Inflammatory macrophage treated with lipopolysaccharide for 4 hours (primary cell): ENCODE data around the gene KIF1A.
"Not testable (repeated sequence)": the region's sequence is repeated elsewhere in the genome, so short reads cannot be mapped to it uniquely, and the experiment has no call there.

ENCODE experiments used
- DNase-seq: peaks from one replicate; pipeline ENCODE4 v3.0.0-alpha.2; 2020

KIF1A gene

DNA sequence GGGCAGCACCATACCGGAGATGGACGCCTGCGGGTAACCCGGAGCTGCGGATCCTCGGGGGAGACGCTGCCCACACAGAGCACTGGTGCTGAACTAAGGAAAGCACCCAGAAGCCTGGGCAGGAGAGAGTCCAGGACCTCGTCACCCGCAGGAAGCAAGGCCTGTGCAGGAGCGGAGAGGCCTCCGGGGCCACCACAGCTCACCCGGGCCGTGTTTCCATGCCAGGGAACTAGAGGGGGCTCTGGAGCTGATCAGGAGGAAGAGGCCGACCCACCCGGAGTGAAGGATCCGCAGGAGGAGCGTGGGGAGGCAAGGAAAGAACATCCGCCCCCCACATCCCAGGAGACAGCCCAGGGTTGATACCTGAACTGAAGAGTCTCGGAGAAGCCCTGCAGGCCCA, 141.1 kb downstream of the KIF1A start:
- not testable (repeated sequence) for DNase-seq

DNA sequence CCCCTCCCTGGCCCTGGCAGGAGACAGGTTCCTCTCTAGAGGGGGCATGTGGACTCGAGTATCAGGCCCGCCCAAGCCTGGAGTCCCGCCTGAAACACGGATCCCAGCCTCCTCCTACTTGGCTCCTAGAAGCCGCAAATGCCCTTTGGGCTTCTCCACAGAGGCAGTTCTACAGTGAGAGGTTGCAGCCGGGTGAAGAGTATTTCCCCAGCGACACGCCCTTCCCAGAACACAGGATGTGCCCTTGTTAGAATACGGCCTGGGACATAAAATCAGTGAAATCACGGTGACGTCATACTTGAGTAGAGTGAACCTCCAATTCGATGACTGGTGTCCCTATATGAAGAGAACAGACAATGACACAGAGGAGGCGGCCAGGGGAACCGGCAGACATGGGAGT, 142.0 kb downstream of the KIF1A start:
- not testable (repeated sequence) for DNase-seq

DNA sequence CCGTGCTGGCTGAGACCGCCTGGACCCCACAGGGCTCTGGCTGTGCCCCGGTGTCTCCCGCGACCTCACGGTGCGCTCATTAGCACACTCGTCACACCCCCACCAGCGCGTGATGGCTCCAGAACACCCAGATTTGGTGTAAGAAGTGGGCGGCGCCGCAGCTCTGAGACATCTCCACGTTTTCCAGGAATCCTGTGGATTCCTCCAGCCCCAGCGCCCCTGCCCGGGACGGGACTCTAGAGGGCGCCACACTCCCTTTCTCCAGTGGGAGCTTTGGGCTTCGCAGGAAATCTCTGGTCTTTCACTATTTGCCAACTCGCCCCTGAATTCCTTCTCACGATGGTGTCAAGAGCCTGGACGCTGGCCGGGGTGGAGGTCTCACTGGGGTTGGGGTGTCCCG, 144.7 kb downstream of the KIF1A start:
- DNase-seq, result not testable (repeated sequence)

DNA sequence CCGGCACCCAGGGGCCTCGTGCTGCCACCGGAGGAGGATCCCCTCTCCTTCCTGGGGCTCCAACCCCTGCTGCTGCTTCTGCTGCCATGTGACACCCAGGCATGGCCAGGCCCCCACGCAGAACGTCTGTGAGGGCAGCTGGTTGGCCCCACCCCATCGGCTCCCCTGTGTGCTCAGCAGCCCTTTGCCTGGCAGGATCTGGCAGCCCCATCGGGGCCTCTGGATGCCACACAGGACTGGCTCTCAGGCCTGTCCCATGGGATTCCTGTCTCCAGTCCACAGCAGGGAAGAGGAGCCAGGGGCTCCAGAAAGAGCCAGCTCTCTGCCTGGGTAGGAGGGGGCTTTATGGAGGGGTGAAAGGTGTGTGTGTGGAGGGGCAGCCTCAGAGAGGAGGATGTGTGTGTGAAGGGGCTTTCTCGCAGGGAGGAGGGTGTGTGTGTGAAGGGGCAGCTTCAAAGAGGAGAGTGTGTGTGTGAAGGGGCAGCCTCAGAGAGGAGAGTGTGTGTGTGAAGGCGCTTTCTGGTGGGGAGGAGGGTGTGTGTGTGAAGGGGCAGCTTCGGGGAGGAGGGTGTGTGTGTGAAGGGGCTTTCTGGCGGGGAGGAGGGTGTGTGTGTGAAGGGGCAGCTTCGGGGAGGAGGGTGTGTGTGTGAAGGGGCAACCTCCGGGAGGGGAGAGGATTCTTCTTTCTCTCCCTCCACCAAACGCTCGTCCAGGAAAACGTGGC, 145.4 kb downstream of the KIF1A start:
- DNase-seq, result not testable (repeated sequence)

DNA sequence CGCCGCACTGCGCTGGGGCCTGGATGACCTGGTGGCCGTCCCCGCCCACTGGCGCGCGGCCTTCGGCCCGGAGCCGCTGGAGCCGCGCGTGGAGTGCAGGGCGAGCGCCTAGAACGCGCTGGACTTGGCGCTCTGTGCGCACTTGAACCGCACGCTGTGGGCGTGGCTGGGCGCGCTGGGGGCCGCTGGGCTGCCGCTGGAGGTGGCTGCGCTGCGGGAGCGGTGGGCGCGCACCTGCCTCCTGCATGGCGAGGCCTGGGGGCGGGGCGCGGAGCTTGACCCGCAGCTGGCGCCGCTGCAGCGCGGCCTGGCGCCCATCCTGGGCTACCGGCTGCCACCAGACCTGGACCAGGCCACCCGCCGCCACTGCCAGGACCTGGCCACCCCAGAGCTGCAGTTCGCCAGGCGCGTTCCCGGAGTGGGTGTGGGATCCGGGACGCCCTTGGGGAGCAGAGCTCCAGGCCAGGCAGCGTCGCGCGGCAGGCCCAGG, 147.3 kb downstream of the KIF1A start:
- no peak for DNase-seq

DNA sequence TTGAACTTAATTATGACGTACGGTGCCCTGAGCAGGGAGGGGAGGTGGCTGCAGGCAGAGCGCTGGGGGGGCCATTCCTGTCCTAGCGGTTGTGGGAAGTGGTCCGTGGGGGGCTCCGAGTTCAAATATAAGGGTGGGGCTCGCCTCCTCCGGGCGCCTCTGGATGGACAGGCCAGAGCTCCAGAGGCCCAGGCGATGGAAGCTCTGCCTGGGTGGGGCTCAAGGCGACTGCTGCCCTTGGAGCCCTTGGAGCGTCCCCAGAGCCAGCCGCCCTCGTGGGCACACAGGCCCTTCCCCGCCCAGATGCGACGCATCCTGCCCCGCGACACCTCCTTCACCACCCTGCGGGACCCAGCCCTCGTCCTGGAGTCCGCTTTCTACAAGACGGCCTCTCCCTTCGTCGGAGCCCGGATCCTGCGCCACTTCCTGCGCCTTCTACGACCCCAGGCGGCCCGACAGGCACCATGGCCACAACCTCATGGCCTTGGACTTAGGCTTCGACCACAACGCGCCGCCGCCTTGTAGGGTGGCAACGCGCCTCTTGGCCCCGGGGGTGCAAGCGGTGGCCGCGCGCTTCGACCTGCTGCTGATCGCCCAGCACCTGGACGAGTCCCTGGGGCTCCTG, 147.8 kb downstream of the KIF1A start:
- no peak for DNase-seq

DNA sequence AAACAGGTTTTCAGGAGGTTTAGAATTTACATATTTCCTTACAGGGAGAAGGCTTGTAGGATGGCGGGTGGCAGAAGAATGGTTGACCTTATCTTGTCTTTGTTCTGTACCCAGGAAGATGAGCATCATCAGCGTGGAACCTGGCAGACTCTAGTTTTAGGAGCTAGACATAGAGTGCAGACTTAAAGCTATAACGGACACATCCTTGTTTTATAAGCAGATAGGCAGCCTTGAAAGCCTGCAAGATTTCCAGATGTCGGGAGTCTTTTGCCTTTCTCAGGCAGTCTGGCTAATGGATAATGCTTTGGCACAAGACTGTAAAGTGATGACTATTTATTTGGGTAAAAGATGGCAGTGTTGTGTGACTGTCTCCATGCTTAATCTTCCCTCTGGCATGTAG, 149.1 kb downstream of the KIF1A start:
- no peak for DNase-seq

DNA sequence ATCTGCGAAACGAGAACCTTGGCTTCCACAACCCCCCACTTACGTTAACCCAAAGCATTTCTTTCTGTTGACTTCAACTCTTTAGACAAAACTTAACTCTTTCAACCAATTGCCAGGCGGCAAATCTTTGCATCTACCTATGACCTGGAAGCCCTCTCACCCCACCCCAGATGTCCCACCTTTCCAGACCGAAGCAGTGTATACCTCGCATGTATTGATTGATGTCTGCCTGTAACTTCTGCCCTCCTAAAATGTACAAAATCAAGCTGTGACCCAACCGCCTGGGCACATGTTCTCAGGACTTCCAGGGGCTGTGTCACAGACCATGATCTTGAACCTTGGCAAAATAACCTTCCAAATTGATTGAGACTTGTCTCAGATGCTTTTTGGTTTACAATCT, 149.6 kb downstream of the KIF1A start:
- no peak for DNase-seq

DNA sequence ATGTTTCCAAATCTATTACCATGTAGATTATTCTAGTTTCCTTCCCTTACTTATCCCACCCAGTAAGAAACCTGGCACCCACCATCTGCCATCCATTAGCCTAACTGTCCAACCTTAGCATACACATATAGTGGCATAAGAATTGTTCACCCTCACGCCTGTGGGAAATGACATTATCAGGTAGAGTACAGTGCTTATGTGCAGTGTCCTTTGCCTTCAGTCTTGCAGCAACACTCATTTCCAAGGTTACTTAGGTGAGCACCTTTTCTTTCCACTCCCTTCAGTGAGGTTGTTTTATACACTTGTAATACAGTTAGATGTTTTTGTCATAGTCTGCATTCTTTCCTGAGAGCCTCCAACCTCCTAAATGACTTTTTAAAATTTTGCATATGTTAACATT, 155.4 kb downstream of the KIF1A start:
- no peak for DNase-seq
